GM21717 (cell line): ENCODE measurements around the gene UBE2V1.
"Not testable (repeated sequence)": the region's sequence is repeated elsewhere in the genome, so short reads cannot be mapped to it uniquely, and the experiment has no call there.

ENCODE experiments used
- ATAC-seq: cut with Tn5 transposase; IDR thresholded peaks from one replicate; pipeline ENCODE4 v1.9.1; 2021; ENCODE audit warnings: mild to moderate bottlenecking, moderate library complexity; ENCODE audit not compliant: unreplicated experiment

Gene UBE2V1

DNA sequence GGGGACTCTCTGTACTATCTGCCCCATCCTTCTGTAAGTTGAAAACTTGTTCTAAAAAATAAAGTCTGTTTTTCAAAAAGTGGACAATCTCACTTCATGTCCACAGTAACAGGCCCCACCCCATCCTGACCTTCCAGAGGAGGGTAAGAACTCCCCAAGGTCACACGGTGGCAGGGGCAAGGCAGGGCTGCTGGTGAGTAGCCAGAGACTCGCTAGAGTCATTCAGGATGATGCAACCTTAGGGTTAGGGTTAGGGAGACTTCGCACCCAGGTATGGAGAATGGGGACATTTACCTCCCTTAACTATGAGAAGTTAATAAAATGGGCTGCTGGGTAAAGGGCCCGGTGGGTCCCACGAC lies 25.1 kb upstream of the UBE2V1 start:
- no peak for ATAC-seq

DNA sequence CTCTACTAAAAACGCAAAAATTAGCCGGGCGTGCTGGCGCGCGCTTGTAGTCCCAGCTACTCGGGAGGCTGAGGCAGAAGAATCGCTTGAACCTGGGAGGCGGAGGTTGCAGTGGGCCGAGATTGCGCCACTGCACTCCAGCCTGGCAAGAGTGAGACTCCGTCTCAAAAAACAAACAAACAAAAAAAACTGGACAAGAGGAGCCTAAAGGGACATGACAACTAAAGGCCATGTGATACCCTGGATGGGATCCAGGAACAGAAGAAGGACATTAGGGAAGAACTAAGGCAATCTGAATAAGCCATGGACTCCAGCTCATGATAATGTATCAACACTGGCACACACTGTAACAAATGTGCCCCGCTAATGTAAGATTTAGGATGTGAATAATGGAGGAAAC lies 24.8 kb upstream of the UBE2V1 start:
- not testable (repeated sequence) for ATAC-seq

DNA sequence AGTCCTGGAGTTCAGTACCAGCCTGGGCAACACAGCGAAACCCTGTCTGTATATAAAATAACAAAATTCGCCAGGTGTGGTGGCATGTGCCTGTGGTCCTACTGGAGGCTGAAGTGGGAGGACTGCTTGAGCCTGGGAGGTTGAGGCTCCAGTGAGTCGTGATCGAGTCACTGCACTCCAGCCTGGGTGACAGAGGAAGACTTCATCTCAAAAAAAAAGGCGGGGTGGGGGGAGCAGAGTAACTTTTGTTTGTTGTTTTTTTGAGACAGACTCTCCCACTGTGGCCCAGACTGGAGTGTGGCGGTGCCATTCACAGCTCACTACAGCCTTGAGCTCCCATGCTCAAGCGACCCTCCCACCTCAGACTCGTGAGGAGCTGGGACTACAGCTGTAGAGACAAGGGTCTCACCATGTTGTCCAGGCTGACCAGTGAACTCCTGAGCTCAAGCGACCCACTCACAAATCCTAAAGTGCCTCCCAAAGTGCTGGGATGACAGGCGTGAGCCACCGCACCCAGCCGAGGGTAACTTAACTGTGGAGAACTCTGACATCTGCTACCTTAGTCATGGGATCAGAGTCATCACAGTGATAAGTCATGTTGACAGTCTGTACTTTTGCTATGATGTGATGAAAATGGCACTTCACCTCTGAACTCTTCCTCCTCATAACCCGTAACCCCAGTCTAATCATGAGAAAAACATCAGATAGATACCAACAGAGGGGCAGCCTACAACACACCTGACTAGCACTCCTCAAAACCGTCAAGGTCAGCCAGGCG lies 24.1 kb upstream of the UBE2V1 start:
- ATAC-seq, result no peak

DNA sequence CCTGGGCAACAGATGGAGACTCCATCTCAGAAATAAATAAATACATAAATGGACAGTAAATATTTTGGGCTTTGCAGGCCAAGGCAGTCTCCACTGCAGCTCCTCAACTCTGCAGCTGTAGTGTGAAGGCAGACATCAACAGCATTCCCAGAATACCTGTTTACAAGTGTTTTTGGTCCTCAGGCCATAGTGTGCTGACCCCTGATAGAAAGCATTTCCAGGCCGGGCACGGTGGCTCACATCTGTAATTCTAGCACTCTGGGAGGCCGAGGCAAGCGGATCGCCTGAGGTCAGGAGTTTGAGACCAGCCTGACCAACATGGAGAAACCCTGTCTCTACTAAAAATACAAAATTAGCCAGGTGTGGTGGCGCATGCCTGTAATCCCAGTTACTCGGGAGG lies 22.2 kb upstream of the UBE2V1 start:
- ATAC-seq, result not testable (repeated sequence)

DNA sequence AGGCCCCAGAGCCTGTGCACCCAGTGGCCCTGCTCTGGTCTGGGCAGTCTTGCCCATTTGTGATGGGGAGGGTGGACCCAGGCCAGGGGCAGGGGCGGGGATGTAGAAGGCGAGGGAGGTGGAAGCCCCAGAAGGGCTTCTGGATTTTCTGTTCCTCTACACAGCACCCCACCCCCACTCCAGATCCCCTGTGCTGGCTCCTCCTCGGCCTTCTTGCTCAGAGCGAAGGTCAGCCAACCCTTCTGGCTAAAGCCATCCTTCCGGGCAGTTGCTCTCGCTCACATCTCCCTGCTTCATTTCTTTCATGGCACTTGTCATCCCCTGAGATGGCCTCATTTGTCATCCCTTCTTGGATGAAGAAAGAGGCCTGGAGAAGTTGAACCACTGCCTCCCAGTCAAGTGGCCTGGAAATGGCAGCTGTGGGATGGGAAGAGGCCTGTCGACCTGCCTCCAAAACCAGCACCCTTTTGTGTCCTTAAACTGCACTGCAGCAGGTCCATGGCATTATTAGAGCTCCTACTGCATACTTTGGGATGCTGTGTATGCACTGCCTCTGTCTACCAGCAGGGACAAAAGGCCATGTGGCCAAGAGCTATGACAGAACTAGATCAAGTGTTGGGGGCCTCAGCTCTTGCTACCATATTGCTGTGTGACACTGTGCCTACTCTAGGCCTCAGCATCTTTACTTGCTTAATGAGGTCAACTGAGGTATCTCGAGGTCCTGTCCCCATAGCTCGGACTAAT lies 20.7 kb upstream of the UBE2V1 start:
- no peak for ATAC-seq

DNA sequence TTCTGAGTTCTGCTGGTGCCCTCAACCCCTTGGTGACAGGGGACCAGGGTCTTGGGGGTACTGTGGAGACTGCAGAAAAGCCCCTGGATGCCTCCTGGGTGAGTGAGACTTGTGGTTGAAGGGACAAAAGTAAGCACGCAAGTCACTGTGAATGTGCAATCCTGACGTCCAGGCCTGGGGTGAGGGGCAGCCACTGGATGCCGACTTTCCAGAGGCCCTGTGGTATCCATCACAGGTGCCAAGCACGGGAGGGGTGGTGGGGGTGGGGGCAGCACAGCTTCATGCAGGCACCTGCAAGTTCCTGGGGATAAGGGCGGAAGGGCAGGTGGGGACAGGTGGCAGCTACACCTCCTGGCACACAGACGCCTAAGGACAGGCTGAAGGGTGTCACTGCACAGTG lies 20.1 kb upstream of the UBE2V1 start:
- no peak for ATAC-seq

DNA sequence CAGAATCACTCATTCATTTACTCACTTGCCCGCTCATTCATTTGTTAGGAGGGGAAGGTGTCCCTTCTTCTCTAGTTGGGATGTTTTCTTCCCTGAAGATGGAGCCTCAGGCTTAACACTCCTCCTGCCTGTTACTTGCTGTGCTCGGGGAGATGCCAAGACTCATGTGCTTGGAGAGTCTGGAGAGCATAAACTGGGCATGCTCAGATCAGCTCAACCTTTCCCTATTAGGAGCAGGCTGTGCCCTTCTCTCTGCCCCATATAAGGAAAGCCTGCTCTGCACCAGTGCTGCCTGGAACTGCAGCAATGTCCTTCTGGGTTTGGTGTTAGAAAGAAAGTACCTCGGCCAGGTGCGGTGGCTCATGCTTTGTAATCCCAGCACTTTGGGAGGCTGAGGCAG lies 18.0 kb upstream of the UBE2V1 start:
- ATAC-seq, result no peak

DNA sequence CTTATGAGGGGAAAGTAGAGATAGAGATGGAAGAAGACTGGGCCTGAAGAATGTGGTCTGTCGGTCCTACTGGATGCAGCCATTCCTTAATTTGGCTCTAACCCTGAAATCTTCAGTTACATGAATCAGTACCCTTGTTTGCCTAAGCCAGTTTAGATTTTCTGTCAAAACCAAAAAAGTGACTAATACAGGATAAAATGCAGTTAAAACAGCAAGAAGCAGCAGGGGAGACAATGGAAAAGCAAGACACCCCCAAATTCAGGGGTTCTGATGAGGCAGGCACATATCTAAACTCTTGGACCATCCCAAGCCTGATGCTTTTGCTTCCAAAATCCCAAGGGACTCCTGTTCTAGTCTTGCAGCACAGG lies 17.4 kb upstream of the UBE2V1 start:
- no peak for ATAC-seq

DNA sequence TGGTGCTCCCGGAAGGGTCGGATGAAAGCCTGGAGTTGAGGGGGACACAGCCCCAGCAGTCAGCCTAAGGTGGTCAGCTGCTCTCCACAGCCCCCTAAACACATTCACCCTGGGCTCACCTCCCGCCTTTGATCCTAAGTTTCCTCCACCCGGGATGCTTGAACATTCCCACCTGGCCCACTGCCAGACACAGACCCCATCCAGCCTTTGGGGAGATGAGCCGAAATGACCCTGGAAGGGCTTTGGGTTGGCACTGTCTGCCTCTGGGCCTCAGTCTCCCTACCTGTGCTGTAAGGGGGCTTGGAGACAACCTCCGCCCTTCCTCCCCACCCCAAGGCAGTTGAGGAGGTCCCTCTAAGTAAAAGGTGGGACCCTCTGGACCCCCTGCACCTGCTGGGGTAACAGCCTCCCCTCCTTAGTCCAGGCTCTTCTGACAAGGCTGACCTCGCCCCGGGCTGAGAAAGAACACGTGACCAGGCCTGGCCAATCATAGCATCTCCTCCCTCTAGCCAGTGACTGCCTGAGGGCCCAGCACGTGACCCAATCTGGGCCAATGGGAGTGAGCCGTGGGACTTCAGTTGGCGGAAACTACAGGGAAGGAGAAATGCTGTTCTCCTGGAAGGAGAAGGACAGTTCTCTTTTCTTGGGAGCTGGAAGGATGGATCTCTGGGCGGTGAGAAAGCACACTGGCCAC lies 16.9 kb upstream of the UBE2V1 start:
- ATAC-seq, result no peak

DNA sequence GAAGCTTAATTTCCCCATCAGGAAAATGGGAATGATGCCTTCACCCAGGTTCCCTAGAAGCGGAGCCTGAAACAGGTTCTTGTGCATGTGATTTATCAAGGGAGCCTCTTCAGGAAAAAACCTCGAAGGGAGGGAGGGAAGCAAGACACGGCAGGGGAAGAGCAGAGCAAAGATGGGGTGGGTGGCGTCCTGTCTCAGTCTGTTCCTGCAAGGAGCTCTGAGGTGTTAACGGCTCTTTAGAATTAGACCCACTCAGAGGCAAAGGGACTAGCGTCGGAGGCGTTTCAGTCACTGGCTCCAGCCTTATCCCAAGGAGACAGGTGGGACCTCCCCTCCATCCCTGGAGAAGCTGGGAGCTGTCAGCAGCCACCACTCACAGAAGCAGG lies 15.6 kb upstream of the UBE2V1 start:
- ATAC-seq, result no peak

DNA sequence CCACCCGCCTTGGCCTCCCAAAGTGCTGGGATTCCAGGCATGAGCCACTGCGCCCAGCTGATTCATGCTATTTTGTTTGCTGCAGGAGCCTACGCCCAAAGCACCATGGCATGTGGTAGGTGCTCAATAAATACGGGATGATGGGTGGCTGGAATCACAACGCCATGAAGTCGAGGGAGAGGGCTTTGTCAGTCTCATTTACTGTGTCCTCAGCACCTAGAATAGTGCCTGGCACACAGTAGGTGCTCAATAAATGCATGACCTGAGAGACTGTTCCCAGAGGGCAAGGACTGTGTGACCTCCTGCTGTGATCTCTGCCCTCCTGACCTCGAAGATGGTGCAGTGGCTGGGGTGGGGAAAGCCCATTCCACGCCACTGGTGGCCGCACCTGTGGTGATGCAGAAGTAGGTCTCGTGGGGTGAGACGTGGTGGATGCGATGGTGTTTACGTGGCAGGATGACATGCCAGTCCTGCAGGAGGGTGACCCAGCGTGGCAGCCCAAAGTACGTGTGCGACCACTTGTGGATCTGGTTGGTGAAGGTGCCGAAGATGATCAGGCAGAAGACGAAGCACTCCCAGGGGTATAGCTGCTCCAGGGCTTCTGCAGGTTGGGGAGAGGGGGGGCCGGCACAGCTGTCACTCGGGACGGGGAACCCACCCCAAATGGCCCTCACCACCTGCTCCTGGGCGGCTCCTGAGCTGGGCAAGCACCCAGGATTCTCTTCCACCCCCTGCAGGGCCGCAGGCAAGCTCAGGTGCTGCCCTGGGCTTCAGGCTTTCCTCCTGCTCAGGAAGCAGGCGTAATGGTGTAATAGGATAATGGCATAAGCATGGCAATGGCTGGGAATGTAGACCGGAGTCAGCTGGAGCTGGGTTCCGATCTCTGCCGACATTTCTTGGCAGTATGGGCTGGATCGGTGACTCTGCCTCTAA lies 14.9 kb upstream of the UBE2V1 start:
- no peak for ATAC-seq

DNA sequence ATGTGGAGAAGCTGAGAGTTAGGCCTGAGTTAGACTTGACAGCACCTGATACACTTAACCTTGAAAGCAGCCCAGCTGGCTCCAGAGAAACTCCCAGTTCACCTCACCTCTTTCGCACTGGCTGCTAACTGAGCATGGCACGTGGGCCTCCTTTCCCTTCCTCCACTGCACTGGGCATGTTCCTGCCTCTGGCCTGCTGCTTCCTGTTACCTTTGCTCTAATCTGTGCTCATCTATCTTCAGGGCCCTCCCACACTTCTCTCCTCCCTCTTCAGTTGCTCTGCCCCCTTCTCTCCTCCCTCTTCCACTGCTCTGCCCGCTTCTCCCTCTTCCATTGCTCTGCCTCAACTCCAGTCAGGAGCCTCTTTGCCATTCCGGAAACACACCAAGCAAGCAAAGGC lies 13.7 kb upstream of the UBE2V1 start:
- no peak for ATAC-seq

DNA sequence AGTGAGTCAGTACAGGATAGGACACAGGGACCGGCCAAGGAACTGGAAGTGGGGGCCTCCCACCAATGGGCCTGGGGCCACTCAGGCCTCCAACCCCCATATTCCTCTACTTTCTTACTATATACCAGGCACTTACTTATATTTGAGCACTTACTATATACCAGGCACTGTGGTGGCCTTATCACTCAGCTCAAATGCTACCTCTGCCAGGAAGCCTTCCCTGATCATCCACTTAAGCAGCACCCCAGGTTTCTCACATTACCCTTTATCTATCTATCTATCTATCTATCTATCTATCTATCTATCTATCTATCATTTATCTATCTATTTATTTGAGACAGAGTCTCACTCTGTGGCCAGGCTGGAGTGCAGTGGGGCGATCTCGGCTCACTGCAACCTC lies 12.3 kb upstream of the UBE2V1 start:
- no peak for ATAC-seq

DNA sequence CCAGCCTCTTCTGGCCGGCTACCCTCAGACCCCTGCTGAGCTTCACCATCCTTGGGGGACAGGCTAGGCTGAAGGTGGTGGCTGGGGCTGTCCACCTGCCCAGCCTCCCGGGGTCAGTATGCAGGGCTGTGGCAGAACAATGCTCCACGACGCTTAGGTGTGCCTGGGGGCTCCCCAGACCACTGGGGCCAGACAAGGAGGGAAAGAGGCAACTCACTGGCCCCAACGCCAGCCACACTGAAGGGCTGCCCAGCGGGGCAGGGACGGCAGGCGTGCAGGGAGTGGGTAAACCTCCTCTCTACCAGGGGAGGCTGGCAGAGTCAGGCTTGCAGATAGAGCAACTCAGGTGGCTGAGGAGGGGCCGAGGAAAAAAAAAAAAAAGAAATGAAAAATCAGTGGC lies 11.5 kb upstream of the UBE2V1 start:
- ATAC-seq, result no peak

DNA sequence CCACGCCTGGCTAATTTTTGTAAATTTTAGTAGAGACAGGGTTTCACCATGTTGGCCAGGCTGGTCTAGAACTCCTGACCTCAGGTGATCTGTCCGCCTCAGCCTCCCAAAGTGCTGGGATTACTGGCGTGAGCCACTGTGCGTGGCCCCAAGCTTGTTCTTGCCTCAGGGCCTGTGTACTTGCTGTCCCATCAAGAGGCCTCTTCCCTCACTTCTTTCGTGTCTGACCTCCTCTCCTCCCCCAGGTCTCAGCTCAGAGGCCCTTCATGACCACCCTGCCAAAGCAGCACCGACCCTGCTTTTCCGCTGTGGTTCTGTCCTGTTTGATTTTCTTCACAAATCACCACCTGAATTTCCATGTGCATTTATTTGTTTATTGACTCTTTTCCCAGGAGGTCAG lies 10.5 kb upstream of the UBE2V1 start:
- ATAC-seq, result no peak

DNA sequence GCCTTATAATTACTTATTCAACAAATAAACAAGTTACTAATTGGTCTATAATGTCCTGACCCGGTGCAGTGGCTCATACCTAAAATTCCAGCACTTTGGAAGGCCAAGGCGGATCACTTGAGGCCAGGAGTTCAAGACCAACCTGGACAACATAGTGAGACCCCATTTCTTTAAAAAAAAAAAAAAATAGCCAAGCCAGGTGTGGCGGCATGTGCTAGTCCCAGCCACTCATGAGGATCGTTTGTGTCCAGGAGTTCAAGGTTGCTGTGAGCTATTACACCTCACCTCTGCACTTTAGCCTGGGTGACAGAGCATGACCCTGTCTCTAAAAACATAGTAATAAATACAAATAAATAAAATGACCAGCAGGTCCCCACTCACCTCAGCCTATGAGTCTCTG lies 9.8 kb upstream of the UBE2V1 start:
- no peak for ATAC-seq

DNA sequence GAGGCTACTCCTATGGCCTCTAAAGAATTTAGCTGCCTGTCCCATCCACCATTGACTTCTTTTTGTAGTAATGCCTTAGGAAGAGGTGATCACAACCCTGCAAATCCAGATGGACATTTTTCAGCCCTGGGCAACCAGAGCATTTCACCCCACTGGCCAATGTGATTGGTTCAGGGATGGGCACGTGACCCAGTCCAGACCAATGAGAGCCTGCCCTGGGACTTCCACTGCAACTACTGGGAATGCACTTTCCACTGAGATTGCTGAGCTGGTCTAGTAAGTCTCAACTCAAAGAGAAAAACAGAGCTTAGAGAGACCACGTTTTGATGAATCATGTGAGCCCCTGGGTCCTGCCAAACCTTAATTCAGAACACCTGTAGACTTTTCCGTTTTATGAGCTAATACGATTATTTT lies 8.9 kb upstream of the UBE2V1 start:
- no peak for ATAC-seq

DNA sequence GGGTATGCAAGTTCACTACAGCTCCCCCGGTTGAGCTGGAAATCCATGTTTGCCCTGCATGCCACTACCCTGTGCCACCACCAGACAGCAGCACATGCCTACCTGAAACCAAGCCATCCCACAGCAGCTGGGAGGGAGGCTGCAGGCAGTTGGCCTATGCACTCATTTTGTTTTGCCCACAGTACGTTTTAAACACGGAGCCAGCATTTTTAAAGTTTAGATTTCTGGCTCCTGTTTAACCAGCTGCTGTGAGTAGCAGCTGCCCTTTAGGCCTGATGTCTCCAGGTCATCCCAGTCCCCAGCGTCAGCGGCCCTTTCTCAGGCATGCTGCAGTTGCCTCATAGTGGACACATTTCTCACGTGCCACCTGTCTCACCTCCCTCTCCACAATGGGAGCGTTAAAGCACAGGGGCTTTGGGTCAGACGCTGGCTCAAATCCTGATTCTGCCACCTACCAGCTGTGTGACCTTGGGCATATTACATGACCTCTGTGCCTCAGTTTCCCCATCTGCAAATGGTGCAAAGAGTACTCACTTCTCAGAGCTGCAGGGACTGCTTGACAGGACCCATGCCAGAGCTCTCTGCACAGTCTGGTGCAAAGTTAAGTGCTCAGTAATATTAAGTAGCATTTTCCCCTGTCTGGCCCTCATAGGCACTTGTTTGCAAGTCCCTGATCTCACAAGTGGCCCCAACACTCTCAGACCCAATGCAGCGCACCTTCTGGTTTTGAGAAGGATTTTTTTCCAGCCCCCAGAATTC lies 8.2 kb upstream of the UBE2V1 start:
- no peak for ATAC-seq

DNA sequence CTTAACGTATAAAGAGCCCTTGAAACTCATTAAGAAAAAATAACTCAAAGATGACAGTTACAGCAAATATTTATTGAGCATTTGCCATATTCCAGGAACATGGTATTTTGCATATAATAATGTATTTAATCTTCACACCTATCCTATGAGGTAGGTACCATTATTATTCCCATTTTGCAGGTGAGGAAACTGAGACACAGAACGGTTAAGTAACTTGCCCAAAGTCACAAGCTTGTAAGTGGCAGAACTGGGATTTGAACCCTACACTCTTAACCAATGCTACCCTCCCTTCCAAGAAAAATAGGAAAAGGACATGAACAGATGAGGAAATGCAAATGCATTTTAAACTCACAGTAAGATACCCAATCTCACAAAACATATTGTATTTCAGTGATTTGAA lies 5.3 kb upstream of the UBE2V1 start:
- ATAC-seq, result no peak

DNA sequence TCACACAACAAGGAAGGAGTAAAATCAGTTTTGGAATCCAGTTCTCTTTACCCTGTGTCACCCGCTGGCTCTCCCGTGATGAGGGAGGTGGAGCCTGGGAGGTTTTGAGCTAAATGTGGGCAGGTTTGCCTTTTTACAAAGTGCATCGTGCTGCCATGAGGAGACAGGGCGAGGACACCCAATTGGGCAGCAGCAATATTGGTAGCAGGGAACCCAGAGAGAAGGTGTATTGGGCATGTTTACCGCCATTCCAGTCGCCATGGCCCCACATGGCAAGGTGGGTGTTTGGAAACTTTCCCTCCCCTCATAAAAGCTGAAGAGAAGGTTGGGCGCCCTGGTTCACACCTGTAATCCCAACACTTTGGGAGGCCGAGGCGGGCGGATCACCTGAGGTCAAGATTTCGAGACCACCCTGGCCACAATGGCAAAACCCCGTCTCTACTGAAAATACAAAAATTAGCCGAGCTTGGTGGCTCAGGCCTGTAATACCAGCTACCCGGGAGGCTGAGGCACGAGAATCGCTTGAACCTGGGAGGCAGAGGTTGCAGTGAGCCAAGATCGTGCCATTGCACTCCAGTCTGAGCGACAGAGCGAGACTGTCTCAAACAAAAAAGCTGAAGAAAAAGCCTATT lies 3.5 kb upstream of the UBE2V1 start:
- ATAC-seq, result no peak
